HG02852 (cell line): ENCODE results near the gene TRIOBP.

Experiments used
- ATAC-seq: cut with Tn5 transposase; IDR thresholded peaks from one replicate; pipeline ENCODE4 v1.9.1; 2021; ENCODE audit warnings: mild to moderate bottlenecking, moderate library complexity; ENCODE audit not compliant: unreplicated experiment

Gene TRIOBP

DNA sequence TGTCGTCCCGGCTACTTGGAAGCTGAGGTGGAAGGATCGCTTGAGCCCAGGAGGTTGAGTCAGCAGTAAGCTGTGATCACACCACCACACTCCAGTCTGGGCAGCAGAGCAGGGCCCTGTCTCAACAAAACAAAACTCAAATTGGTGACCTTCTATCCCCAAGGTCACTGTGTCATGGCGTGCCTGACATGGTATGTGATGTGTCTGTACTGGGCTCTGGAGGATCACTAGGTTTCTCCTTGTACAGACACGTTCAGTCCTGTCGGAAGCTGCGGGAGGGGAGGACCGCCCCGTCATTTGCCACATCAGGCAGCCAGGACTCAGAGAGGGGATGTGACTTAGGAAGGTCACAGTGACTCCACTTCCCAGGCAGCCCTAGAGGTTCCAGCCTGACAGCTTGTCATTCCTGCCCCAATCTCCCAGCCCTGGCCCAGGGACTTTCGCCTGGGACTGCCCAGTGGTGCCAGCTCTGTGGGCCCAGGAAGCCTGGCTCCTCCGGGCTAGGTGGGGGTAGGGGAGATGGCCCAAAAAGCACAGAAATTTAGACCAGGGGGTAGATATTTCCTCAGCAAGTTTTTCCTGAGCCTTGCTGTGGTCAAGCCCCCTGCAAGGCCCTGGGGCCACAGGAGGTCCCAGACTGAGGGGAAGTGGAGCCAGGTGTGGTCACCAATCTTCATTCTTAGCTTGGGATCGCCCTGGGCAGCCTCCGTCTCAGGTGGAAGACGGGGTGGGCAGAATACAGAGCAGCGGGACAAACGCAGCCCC is 53.2 kb downstream of the TRIOBP start:
- ATAC-seq: no peak

DNA sequence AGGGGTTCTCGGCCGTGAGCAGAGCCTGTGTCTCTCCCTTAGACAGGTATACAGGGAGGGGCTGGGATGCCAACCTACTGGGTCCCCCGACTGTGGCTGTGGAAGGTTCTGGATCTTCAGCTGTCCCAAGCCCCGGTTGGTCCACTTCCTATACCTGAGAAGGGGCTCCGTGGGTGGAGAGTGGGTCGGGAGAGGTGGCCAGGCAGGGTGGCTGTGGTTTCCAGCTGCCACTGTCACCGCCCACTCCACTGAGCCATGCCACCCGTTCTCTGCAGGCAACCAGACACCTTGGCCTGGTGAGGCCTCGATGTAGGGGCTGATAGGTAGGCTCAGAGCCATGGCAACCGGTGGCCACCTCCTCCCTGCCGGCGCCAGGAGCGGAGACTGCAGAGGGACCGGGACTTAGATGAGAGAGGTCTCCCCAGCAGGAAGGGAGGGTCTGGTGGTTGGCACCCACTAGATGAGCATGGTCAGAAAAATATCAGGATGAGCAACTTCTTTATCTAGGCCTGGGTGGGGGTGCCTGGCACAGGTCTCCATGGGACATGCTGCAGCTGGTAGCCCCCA is 53.8 kb downstream of the TRIOBP start:
- ATAC-seq: no peak

DNA sequence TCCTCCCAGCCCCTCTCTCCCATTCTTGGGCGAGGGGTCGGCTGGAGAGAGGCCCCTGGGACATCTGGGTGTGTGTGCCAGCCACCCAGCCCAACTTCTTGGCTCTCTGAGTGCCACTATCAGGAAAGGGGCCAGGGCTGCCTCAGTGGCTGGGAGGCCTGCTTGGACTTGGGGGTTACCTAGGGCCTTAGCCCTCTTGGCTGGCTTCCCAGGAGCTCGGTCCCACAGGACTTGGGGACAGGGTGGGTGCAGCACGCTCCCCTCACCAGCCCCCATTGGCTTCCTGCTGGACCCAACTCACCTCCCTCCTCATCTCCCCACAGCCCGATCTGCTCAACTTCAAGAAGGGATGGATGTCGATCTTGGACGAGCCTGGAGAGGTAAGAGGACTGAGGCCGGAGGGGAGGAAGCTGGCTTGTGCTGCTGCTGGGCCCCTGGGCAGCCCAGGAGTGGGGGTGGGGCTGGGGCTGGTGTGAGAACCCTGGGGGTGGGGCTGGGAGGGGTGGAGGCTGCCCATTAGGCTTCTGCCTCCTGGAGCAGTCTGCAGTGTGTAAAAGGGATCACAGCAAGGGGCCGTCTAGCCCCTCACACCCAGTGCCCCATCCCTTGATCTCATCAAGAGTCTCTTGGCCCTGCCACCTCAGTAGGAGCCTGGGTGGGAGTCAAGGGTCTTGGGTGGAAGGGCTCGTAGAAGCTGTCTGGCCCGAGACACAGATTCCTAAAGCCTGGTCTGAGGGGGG is 54.8 kb downstream of the TRIOBP start:
- no peak for ATAC-seq

GRCh38 chr22:37752189-37753087 is 55.6 kb downstream of the TRIOBP start:
- ATAC-seq: no peak

- no peak for ATAC-seq
These were observed 56.9 kb downstream of the TRIOBP start for GRCh38 chr22:37753746-37754145.

DNA sequence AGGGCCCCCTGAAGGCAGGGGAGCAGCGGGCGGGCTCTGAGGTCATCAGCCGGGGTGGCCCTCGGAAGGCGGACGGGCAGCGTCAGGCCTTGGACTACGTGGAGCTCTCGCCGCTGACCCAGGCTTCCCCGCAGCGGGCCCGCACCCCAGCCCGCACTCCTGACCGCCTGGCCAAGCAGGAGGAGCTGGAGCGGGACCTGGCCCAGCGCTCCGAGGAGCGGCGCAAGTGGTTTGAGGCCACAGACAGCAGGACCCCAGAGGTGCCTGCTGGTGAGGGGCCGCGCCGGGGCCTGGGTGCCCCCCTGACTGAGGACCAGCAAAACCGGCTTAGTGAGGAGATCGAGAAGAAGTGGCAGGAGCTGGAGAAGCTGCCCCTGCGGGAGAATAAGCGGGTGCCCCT is 60.8 kb downstream of the TRIOBP start:
- ATAC-seq: no peak

DNA sequence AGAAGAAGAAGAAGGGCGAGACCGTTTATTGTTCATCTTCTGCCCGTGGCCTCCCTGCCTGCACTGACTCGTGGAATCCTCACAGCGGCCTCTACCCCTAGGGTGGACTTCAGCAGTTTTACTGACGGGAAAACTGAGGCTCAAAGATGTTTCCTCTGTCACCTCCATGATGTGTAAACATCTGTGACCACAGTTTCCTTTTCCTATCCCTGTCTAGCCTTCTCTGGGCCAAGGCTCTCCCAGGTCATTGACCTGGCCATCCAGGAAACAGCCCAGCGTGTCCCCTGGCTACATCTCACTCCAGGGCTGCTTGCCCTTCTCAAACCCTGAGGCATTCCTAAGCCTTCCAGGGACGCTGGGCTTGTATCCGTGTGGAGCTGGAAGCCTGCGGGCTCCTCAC is 61.8 kb downstream of the TRIOBP start:
- no peak for ATAC-seq

DNA sequence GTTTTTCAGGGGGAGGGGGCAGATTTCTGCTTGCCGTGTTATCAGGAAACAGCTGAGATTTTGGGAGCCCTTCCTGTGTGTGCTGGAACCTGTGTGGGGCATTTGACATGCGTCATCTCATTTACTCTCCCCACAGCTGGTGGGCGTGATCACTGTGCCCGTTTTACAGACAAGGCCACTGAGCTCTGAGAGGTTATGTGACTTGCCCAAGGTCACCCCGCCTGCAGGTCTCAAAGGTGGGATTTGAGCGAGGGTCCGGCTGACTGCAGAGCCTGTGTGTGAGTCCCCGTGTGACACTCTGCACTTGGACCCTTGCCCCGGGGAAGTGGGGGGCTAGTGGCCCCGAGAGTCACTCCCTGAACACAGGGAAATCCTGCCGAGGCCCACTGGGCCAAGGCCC is 62.4 kb downstream of the TRIOBP start:
- ATAC-seq: no peak

DNA sequence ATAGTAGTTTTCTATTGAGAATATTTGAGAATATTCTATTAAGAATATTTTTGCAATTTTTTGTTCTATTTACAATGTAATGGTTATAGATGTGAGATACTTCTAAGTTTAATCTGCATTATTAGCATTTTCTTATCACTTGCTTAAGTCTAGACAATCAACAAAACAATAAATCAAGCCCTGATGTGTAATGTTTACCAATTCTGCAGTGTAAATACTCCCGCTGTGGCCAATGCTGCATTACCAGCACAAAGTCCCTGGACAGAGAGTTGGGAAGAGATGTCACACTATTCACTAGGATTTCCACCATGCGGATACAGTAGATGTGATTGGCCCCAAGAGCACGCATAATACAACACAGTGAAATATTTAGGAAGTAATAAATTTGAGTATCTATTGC is 63.3 kb downstream of the TRIOBP start:
- ATAC-seq: no peak

GRCh38 chr22:37762389-37762836 is 65.6 kb downstream of the TRIOBP start:
- no peak for ATAC-seq

DNA sequence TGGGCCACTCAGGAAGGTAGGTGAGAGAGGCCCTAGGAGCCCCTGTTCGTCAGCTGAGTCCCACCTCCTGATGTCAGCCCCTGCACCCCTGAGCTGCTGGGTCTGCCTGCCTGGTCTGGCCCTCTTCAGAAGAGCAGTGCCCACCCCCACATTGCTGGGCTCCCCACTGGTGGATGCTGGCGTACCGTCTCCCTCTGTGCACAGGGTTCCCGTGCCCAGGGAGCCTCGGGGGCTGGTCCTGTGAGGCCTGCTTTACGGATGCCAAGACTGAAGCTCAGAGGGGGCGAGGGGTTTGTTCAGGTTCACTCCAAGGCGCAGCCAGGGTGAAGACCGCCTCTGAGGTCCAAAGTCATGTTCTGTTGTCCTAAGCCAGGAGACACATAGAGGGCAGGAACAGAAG is 66.2 kb downstream of the TRIOBP start:
- no peak for ATAC-seq

GRCh38 chr22:37763652-37764051 is 66.8 kb downstream of the TRIOBP start:
- no peak for ATAC-seq

DNA sequence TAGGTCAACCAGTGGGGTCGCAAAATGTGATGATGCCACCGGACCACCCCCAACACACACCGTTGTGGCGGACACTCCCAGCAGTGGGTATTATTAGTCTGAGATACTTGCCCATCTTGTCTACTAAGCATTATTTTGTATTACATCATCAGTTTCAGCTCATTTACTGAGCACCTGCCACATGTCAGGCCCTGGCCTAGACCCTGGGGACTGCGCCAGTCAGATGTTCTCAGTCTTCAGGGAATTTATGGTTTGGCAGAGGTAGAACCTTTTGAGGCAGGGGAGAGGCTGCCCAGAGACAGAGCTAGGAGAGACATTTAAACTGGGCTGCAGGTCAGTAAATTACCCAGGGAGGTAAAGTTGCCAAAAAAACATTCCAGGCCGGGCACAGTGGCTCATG is 67.8 kb downstream of the TRIOBP start:
- no peak for ATAC-seq

DNA sequence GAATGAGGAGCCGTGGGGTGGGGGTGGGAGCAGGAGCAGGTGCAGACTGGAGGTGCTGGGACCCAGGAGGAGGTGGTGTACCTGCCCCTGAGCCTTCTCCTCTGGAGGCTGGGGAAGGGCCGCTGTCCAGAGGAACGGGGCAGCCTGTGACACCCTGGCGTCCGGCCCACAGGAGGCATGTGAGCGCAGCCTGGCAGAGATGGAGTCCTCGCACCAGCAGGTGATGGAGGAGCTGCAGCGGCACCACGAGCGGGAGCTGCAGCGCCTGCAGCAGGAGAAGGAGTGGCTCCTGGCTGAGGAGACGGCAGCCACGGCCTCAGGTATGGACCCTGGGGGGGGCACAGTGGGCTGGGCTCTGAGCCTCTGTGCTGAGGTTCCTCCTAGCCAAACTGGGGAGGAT is 68.7 kb downstream of the TRIOBP start:
- ATAC-seq: no peak

- ATAC-seq: no peak
These were observed 69.2 kb downstream of the TRIOBP start for GRCh38 chr22:37765953-37766576.

- no peak for ATAC-seq
These were observed 71.4 kb downstream of the TRIOBP start for GRCh38 chr22:37768273-37768672.

GRCh38 chr22:37769056-37769455 is 72.2 kb downstream of the TRIOBP start:
- no peak for ATAC-seq

DNA sequence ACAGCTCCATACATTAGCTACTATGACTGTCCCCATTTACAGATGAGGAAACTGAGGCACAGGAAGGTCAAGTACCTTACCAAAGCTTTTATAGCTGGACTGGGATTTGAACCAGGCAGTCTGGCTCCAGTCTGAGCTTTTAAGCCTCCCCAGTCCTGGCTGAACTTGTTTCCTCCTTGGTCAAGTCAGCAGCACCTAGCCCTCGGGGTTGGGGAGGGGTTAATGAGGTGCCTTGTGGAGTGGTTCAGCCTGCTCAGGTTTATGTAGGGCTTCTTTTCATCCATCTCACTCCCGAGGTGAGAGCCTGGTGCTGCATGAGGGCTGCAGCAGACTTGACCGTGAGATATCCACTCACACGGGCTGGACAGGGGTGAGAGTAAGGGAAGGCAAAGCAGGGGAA is 74.2 kb downstream of the TRIOBP start:
- ATAC-seq: no peak

GRCh38 chr22:37771702-37772427 is 75.0 kb downstream of the TRIOBP start:
- no peak for ATAC-seq

DNA sequence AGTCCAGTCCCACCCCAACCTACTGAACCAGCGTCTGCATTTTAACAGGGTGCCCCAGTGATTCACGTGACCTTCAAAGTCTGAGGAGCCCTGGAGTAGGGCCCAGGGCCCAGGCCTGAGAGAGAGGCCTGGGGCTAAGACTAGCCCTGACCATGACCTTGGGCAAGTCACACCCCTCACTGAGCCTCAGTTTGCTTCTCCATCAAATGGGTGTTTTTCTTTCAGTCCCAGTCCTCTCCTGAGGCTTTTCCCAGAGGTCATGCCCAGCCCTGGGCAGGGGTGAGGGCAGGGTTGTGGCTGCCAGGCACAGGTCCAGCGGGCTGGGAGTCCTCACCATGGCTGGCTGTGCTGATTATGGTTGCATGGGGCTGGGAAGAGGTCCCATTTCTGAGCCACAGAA is 77.9 kb downstream of the TRIOBP start:
- ATAC-seq: no peak
